Epithelial cell of esophagus (primary cell): ENCODE results near the gene INCENP.
"Not testable (repeated sequence)": the region's sequence is repeated elsewhere in the genome, so short reads cannot be mapped to it uniquely, and the experiment has no call there.

ENCODE experiments used
- DNase-seq: peaks from one replicate; pipeline ENCODE4 v3.0.0; 2010; ENCODE audit warnings: low read depth
- H3K4me3 ChIP-seq: 2 replicates; pipeline ENCODE4 v1.5.1; 2011; ENCODE audit warnings: mild to moderate bottlenecking, low read length, control low read depth
- TF ChIP-seq, protein P1 (sequence below): IDR thresholded peaks from 2 replicates; pipeline ENCODE4 v1.5.1; 2011; ENCODE audit warnings: low read depth, mild to moderate bottlenecking, low read length, control low read depth, inconsistent platforms; ENCODE audit not compliant: insufficient read depth; ENCODE audit errors: missing control alignments

The INCENP gene

DNA sequence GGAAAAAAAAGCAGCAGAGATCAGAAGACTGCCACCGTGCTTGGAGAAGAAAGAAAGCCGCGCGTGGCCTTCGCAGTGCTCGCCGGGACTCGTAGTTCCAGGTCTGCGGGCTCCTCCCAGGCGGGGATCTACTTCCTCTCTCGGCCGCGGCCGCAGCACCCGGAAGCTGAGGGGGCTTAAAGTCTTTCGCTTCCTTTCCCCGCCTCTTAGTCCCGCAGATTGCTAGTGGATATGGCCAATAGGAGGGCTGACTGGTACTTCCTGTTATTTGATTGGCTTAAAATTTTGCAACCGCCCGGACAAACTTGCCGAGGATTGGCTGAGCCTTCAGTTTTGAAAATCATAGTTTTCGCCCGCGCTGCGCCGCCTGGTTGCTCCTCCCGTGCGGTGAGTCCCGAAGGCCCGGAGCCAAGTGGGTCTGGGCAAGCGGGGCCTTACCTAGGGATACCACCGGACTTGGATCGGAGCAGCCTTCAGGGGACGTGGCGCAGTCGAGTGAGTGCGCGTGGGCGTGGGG, at the start of gene INCENP:
TSS of gene INCENP (plus strand) at position 343 of the 517 bp plus-strand sequence. CDS start 4,151 bp downstream, outside the sequence.
- TF ChIP-seq, protein P1, sequence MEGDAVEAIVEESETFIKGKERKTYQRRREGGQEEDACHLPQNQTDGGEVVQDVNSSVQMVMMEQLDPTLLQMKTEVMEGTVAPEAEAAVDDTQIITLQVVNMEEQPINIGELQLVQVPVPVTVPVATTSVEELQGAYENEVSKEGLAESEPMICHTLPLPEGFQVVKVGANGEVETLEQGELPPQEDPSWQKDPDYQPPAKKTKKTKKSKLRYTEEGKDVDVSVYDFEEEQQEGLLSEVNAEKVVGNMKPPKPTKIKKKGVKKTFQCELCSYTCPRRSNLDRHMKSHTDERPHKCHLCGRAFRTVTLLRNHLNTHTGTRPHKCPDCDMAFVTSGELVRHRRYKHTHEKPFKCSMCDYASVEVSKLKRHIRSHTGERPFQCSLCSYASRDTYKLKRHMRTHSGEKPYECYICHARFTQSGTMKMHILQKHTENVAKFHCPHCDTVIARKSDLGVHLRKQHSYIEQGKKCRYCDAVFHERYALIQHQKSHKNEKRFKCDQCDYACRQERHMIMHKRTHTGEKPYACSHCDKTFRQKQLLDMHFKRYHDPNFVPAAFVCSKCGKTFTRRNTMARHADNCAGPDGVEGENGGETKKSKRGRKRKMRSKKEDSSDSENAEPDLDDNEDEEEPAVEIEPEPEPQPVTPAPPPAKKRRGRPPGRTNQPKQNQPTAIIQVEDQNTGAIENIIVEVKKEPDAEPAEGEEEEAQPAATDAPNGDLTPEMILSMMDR = no peak

DNA sequence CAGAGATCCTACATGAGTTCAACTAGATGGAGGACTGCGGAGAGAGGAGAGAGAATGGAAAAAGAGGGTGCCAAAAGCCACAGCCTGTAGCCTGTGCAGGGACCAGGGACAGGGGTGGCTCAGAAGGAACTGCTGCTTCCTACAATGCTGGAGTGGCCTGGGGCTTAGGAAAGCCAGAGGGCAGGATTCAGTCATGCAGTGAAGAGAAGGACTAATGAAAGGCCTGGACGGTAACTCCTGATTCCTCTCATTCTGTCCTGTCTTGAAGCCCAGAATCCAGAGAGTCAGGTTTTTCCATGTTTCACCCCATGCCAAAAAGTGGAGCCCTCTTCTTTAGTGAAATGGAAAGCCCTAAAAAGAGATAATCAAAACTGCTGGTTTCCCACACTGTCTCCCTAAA, 48.4 kb upstream of the INCENP start:
- TF ChIP-seq, protein P1 = no peak
- no peak overlapping the region for H3K4me3 ChIP-seq
- no peak for DNase-seq

More for the DNA sequence above, at the start of gene INCENP:
- peak; percentile 99 for DNase-seq
- peak within 1 kb of the TSS; percentile 96 for H3K4me3 ChIP-seq

DNA sequence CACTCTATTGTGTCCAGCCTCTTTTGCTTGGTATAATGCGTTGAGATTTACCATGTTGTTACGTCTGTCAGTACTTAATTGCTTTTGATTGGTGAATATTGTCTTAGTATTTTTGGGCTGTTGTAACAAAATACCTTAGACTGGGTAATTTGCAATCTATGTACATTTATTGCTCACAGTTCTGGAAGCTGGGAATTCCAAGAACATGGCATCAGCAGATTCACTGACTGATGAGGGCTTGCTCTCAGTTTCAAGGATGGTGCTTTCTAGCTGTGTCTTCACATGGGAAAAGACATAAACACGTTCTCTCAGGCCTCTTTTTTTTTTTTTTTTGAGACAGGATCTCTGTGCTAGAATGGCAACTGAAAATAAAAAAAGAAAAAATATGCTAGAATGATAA, 46.7 kb upstream of the INCENP start:
- no peak overlapping the region for H3K4me3 ChIP-seq
- no peak for DNase-seq
- TF ChIP-seq, protein P1 = no peak

DNA sequence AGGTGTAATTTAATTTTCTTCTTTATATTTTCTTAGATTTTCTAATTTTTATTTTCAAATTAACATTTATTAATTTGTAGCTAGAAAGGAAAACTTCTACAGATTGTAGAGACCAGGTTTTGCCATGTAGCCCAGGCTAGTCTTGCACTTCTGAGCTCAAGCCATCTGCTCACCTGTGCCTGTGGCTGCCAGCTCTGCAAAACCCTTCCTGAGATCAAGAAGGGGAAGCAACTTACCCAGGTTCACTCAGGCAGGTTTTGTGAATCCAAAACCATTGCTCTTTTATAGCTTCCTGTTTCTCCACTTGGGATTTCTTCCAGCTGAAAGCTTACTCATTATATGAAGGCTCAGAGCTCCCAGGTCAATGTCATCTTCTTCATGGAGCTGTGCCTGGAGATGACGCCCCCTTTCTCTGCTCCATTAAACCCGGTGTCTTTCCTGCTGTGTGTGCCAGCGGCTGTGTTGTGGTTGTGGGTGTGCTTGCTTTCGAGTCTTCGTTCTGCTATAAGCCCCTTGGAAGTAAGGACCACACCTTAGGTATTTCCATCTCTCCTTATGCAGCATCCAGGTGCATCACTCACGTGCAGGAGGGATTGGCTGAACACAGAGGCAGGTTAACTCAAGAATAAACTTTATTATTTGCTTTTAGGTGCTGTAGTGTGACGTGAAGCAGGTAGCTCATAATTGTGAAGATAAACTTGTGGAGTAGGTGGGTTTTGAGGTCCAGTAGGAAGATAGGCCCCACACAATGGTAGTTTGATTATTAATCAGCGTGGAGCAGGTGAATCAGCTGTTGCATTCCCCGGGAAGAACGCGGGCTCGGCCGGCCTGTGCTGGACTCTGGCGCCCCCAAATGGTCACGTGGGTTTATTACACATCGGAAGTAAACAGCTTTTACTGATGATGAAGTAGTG, 42.2 kb upstream of the INCENP start:
- H3K4me3 ChIP-seq = no peak overlapping the region
- TF ChIP-seq, protein P1 = peak; percentile 85
- peak; percentile 79 for DNase-seq

DNA sequence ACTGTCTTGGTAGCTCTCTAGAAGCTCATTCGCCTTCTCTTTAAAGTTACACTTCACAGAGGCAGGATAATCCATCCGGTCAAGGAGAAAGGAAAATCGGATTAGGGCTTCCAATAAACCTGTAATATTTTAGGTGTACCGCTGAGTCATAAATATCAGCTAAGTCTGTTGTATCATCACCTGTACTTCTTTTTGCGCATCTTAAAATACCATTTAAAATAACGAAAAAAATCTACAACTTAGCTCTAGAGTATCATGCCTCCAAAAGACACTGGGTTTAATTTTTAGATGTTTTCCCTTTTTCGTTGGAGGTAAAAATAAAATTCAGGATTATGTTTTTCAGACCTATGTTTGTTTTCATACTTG, 41.5 kb upstream of the INCENP start:
- TF ChIP-seq, protein P1 = no peak
- H3K4me3 ChIP-seq = no peak overlapping the region
- DNase-seq = no peak

DNA sequence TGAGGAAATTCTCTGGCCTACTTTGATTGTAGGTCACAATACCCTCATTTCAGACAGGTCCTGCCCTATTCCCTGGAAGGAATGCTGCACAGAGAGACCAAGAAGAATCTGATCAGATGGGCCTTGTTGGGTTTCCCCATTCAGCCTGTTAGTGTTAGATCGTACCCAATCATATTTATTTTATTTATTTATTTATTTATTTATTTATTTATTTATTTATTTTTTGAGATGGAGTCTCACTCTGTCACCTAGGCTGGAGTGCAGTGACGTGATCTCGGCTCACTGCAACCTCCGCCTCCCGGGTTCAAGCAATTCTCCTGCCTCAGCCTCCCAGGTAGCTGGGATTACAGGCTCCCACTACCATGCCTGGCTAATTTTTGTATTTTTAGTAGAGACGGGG, 39.0 kb upstream of the INCENP start:
- not testable (repeated sequence) for H3K4me3 ChIP-seq, DNase-seq

DNA sequence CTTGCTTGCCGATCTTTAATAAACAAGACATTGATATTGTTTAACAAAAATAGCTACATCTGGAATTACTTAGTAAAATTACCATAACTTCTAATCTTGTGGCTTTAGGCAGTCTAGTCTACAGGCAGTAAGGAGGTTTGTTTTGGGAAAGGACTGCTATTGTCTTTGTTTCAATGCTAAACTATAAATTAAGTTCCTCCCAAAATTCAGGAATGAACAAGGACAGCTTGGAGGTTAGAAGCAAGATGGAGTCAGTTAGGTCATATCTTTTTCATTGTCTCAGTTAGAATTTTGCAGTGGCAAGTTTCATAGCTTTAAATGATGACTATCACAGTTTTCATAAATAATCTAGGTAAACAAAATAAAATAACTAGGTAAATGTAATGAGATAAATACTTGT, 36.1 kb upstream of the INCENP start:
- TF ChIP-seq, protein P1 = no peak
- DNase-seq = no peak
- no peak overlapping the region for H3K4me3 ChIP-seq
